Neural cell (in vitro differentiated cells): Measurements from ENCODE around the gene IMMP2L.

Experiments used
- EZH2 ChIP-seq: fragments of 200-600, 300-800 bp; shearing (Covaris generic), sonication (generic); IDR thresholded peaks from 2 replicates; pipeline ENCODE4 v1.6.1; 2014; ENCODE audit warnings: antibody characterized with exemption, low read length, borderline replicate concordance, mild to moderate bottlenecking; ENCODE audit not compliant: insufficient read depth, poor library complexity, severe bottlenecking
- RAD21 ChIP-seq: fragments of 450-650 bp; conservative IDR thresholded peaks from 2 replicates; pipeline ENCODE4 v1.6.1; 2014; ENCODE audit warnings: antibody characterized with exemption, mild to moderate bottlenecking, moderate library complexity

GRCh38 chr7:111568870-111569462 lies 6.7 kb upstream of the IMMP2L start:
- TF ChIP-seq RAD21 (no peak), EZH2 (no peak)
